ENCODE data around the gene ZNF607.
"Not testable (repeated sequence)": the region's sequence is repeated elsewhere in the genome, so short reads cannot be mapped to it uniquely, and the experiment has no call there.

The ZNF607 gene

GRCh38 chr19:37719111-37719926 is at the start of gene ZNF607:
Gene ZNF607 (minus strand): TSS chr19:37719761. CDS start chr19:37711618, 8,143 bp downstream.
- DNase-seq, result peak; percentile 40 to 58 (median 54)

DNA sequence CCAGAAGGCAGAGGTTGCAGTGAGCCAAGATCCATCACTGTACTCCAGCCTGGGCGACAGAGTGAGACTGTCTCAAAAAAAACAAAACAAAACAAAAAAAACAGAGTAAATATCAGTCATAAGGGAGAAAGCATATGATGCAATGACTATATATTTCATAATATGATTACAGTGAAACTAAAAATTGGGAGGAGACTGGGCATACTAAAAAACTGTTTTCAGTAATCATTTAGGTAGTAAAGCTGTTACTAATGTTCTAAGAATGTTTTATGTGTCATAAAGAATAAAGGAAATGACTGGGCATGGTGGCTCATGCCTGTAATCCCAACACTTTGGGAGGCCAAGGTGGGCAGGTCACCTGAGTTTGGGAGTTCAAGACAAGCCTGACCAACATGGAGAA is 43.9 kb upstream of the ZNF607 start:
- DNase-seq, result no peak

DNA sequence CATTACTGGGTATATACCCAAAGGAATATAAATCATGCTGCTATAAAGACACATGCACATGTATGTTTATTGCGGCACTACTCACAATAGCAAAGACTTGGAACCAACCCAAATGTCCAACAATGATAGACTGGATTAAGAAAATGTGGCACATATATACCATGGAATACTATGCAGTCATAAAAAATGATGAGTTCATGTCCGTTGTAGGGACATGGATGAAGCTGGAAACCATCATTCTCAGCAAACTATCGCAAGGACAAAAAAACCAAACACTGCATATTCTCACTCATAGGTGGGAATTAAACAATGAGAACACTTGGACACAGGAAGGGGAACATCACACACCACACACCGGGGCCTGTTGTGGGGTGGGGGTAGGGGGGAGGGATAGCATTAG is 38.1 kb upstream of the ZNF607 start:
- not testable (repeated sequence) for DNase-seq

GRCh38 chr19:37738371-37738770 is 18.8 kb upstream of the ZNF607 start:
- DNase-seq, result no peak

DNA sequence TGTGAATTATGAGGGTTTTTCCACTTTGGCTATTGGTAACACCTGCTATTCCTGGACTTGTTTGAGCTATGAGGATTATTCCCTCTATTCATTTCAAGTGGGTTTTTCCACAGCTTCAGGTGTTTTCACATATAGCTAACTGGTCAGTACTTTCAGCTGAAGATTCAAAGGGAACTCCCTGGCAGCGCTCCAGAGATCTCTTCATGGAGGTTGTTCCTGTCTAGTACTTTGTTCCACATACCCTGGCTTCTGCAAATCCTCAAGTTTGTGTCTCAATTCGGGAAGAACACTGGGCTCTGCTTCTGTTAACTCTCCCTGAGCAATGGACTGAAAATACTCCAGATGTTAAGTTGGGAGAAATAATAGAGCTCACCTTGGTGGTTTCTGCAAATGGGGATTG is 5.6 kb upstream of the ZNF607 start:
- DNase-seq, result no peak

- DNase-seq, result no peak
Observed at GRCh38 chr19:37719927-37720265, 335 bp upstream of the ZNF607 start.

- no peak for DNase-seq
Observed at GRCh38 chr19:37718304-37718703, 1.3 kb downstream of the ZNF607 start.

DNA sequence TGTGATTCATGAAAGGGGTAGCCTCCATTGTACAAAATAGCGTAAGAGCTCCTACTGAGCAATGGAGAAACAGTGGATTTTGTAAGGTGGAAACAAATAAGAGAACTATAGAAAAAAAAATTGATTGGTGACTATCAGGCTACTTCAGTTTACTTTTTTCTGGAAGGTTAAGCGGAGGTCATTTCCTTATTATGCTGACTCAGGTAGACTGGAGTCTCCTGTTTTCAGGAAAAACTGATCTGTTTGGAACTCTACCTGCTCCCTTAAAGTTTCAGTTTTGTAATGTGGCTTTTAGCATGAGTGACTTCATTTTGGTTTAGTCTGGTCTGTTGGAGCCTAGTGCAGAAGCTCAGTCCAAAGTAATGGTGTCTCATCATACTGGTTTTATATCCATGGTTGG is 3.4 kb downstream of the ZNF607 start:
- no peak for DNase-seq

GRCh38 chr19:37706052-37706605 is 13.4 kb downstream of the ZNF607 start:
- no peak for DNase-seq

GRCh38 chr19:37699057-37699456 is 20.5 kb downstream of the ZNF607 start:
- no peak for DNase-seq

DNA sequence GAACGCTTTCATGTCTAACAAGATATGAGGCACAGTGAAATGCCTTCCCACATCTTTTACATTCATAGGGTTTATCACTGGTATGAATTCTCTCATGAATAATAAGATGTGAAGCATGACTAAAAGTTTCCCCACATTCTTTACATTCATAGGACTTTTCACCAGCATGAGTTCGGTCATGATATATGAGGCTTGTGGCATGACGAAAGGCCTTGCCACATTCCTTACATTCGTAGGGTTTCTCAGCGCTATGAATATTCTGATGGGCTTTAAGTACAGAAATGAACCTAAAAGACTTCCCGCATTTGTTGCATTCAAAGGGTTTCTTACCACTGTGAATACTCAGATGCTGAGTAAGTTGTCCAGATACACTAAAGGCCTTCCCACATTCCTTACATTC is 21.3 kb downstream of the ZNF607 start:
- DNase-seq, result no peak

- DNase-seq, result no peak
Observed at GRCh38 chr19:37695144-37695899, 24.2 kb downstream of the ZNF607 start.

GRCh38 chr19:37692956-37693620 is 26.5 kb downstream of the ZNF607 start:
- DNase-seq, result no peak

DNA sequence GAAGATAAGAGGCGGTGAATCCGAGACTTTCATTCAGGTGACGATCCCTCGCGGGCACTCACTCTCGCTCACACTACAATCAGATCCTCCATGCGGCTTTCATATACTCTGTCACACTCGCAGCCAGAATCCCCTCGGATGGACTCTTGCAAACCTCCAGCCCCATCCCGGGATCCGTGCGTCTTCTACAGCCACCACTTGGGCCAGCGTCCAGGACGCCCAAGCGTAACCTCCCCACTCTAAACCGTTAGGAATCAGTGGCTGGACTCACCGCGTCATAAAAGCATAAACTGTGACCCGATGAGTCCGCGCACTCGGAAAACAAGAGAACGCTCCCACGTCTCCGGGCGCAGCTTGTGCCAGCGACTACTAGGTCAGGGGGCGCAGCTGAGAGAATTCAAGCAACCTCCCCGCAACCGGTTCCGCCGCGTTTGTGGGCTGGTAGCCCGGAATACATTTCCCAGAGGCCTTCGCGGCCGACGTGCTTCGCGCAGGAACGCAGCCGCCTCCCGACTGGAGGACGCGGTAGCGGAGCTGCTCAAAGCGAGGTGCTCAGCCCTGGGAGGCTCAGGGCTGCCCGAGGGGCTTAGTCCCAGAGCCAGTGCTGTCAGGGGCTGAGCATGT is 27.6 kb downstream of the ZNF607 start:
- DNase-seq, result peak; percentile 39 to 67 (median 54)

DNA sequence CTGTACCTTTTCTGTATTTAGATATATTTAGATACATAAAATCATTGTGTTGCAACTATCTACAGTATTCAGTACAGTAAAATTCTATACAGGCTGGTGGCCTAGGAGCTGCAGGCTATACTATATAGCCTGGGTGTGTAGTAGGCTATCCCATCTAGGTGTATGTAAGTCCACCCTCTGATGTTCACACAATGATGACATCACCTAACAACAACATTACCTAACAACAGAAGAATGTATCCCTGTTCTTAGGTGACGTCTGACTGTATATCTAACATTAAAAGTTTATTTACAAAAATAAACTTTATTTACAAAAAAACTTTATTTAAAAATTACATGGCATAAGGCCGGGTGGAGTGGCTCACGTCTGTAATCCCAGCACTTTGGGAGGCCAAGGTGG is 36.0 kb downstream of the ZNF607 start:
- DNase-seq, result no peak

- DNase-seq, result no peak
Observed at GRCh38 chr19:37669450-37669914, 50.1 kb downstream of the ZNF607 start.

DNA sequence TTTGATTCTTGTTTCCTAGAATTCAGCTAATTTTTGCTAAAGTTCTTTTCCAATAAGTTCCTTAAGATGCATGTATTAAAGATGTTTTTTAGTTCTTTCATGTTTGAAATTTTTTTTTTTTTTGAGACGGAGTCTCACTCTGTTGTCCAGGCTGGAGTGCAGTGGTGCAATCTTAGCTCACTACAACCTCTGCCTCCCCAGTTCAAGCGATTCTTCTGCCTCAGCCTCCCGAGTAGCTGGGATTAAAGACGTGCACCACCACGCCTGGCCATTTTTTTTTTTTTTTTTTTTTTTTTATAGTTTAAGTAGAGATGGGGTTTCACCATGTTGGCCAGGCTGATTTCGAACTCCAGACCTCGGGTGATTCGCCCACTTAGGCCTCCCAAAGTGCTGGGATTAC is 62.4 kb downstream of the ZNF607 start:
- not testable (repeated sequence) for DNase-seq

- peak; percentile 54 to 73 (median 61) for DNase-seq
Observed at GRCh38 chr19:37655689-37656371, 63.7 kb downstream of the ZNF607 start.

DNA sequence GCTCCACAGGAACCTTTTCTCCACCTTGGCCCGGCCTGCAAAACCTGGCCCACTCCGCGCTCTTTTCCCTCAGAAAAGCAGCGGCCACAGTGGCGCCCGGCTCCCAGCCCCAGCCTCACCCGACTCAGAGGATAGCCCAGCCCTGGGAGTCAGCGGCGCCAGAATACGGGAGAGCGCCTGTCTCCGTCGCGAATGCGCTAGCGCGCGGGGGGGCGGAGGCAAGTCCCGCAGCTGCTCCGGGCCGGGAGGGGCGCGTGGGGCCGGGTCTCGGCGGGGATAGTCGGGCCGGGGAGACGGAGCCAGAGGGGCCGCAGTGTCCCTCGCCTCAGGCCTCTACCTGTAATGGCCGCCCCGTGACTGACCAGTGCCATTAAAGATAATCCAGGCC is 64.3 kb downstream of the ZNF607 start, which contains the start of gene ZFP30:
TSS of gene ZFP30 (minus strand) at position 165 of the 388 bp plus-strand sequence. CDS start 7,643 bp downstream, outside the sequence.
- DNase-seq, result peak; percentile 44 to 63 (median 52)

- peak in 1 of 4 experiments; percentile 20 for DNase-seq
Observed at GRCh38 chr19:37654629-37655300, 64.8 kb downstream of the ZNF607 start.

DNA sequence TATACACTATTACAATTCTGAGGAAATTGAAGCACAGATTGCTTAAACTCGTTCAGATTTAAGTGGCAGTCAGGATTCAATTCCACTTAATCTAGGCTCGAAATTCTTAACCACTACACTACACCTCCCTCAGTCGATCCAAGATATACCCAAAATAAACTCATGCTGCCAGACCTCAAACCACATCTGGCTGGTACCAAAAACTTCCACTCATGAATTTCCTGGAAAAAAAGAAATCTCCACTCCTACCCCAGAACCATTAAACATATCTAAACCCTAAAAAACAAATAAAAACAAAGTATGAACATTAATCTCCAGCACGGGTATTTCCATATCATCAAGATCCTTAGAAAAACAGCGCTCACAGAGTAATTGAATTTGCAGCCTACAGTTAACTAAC is 65.4 kb downstream of the ZNF607 start:
- DNase-seq, result no peak
